Trophoblast cell (in vitro differentiated cells and primary cell): ENCODE measurements around the gene ZNF32.

Source experiments
- DNase-seq, 2 donors: peaks; one replicate each; pipeline ENCODE4 v3.0.0-alpha.2; 2016
- H2AFZ ChIP-seq: 2 replicates; pipeline ENCODE4 v1.6.1; 2013; ENCODE audit warnings: low read length, moderate library complexity, mild to moderate bottlenecking; ENCODE audit not compliant: insufficient read depth, poor library complexity
- H2AK5ac ChIP-seq: 2 replicates; pipeline ENCODE4 v1.6.1; 2013; ENCODE audit warnings: mild to moderate bottlenecking, low read length
- H2BK120ac ChIP-seq: 2 replicates; pipeline ENCODE4 v1.6.1; 2013; ENCODE audit warnings: low read length, mild to moderate bottlenecking, moderate library complexity; ENCODE audit not compliant: insufficient read depth, poor library complexity
- H2BK12ac ChIP-seq: 2 replicates; pipeline ENCODE4 v1.6.1; 2013; ENCODE audit warnings: mild to moderate bottlenecking, low read length, moderate library complexity
- H2BK5ac ChIP-seq: 2 replicates; pipeline ENCODE4 v1.6.1; 2013; ENCODE audit warnings: low read length, low read depth, moderate library complexity, mild to moderate bottlenecking; ENCODE audit not compliant: poor library complexity
- H3K14ac ChIP-seq: 2 replicates; pipeline ENCODE4 v1.6.1; 2013; ENCODE audit warnings: mild to moderate bottlenecking, low read length
- H3K18ac ChIP-seq: 2 replicates; pipeline ENCODE4 v1.6.1; 2013; ENCODE audit warnings: mild to moderate bottlenecking, low read length
- H3K23ac ChIP-seq: 2 replicates; pipeline ENCODE4 v1.6.1; 2013; ENCODE audit warnings: low read length
- H3K27ac ChIP-seq: 2 replicates; pipeline ENCODE4 v1.5.1; 2013; ENCODE audit warnings: low read depth, mild to moderate bottlenecking, inconsistent platforms, low read length, moderate library complexity
- H3K27me3 ChIP-seq: 2 replicates; pipeline ENCODE4 v1.6.1; 2013; ENCODE audit warnings: inconsistent platforms, mild to moderate bottlenecking, low read length, moderate library complexity; ENCODE audit not compliant: insufficient read depth
- H3K36me3 ChIP-seq, 2 experiments: 1 replicate in 1 of 2; 2 replicates in 1 of 2; pipeline ENCODE4 v1.6.1; 2013; ENCODE audit warnings: low read length in 2 of 2, mild to moderate bottlenecking in 2 of 2, moderate library complexity in 1 of 2; ENCODE audit not compliant: insufficient read depth in 2 of 2, control insufficient read depth in 1 of 2
- H3K4ac ChIP-seq: 2 replicates; pipeline ENCODE4 v1.6.1; 2013; ENCODE audit warnings: low read depth, mild to moderate bottlenecking, low read length, moderate library complexity
- H3K4me1 ChIP-seq, 2 experiments: 1 replicate in 1 of 2; 2 replicates in 1 of 2; pipeline ENCODE4 v1.6.1; 2013; ENCODE audit warnings: low read length in 2 of 2, mild to moderate bottlenecking in 2 of 2, moderate library complexity in 1 of 2; ENCODE audit not compliant: insufficient read depth in 2 of 2, control insufficient read depth in 1 of 2
- H3K4me2 ChIP-seq: 2 replicates; pipeline ENCODE4 v1.6.1; 2013; ENCODE audit warnings: inconsistent platforms, mild to moderate bottlenecking, low read length, moderate library complexity
- H3K4me3 ChIP-seq: 2 replicates; pipeline ENCODE4 v1.5.1; 2013; ENCODE audit warnings: mild to moderate bottlenecking, low read depth, low read length, inconsistent platforms
- H3K79me1 ChIP-seq: one replicate; pipeline ENCODE4 v1.6.1; 2013; ENCODE audit warnings: low read length
- H3K79me2 ChIP-seq: 2 replicates; pipeline ENCODE4 v1.6.1; 2013; ENCODE audit warnings: low read length, mild to moderate bottlenecking; ENCODE audit not compliant: control insufficient read depth, insufficient read depth, poor library complexity
- H3K9ac ChIP-seq: 2 replicates; pipeline ENCODE4 v1.6.1; 2013; ENCODE audit warnings: mild to moderate bottlenecking, low read length
- H3K9me3 ChIP-seq: 2 replicates; pipeline ENCODE4 v1.6.1; 2013; ENCODE audit warnings: low read depth, mild to moderate bottlenecking, control low read depth, inconsistent platforms, low read length; ENCODE audit not compliant: insufficient read depth
- H4K12ac ChIP-seq: 2 replicates; pipeline ENCODE4 v1.6.1; 2013; ENCODE audit warnings: low read depth, mild to moderate bottlenecking, low read length, moderate library complexity
- H4K8ac ChIP-seq: 2 replicates; pipeline ENCODE4 v1.6.1; 2013; ENCODE audit warnings: low read depth, mild to moderate bottlenecking, low read length, moderate library complexity
- H4K91ac ChIP-seq: one replicate; pipeline ENCODE4 v1.6.1; 2013; ENCODE audit warnings: low read depth, mild to moderate bottlenecking, low read length, moderate library complexity
- whole genome bisulfite sequencing: extraction: QIAGEN DNeasy Blood & Tissue Kit; methylation state at CpG from one replicate; pipeline ENCODE4 v1.1.7; 2013; ENCODE audit warnings: missing lambda C conversion rate; ENCODE audit not compliant: insufficient read length, insufficient coverage; ENCODE audit errors: extremely low coverage; 5-methylcytosine and 5-hydroxymethylcytosine counted together

Gene ZNF32

DNA sequence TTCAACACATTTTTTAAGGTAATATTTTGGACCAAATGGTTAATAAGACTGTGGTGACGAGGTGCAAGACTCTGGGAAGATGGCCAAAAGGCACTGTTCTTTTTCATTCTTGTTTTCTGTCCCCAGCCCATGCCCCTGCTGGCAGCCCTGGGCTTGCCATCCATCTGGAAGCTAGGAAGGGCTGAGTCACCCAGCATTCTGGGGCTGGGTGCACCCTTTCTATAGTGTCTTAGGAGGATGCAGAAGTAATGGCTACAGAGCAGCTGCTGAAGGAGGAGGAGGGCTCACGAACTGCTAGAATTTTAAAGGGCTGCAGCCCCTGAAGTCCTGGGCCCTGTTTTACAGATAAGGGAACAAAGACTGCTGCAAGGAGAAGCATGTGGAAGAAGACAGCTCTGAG is 42.8 kb upstream of the ZNF32 start:
- H3K4ac ChIP-seq = no peak overlapping the region
- no peak overlapping the region for H3K23ac ChIP-seq
- H3K79me2 ChIP-seq = peaks cover 3% of the 10 kb centered on the region
- no peak overlapping the region for H4K91ac ChIP-seq
- no peak overlapping the region for H2AK5ac ChIP-seq
- H3K27ac ChIP-seq = no peak overlapping the region
- H4K12ac ChIP-seq = no peak overlapping the region
- no peak overlapping the region for H3K4me2 ChIP-seq
- no peak overlapping the region for H2BK120ac ChIP-seq
- H3K4me3 ChIP-seq = no peak overlapping the region
- H4K8ac ChIP-seq = no peak overlapping the region
- no peak overlapping the region for H3K14ac ChIP-seq
- H3K4me1 ChIP-seq = peaks cover 3 to 10% of the 10 kb centered on the region in 2 experiments
- no peak overlapping the region for H3K18ac ChIP-seq
- no peak overlapping the region for H2BK12ac ChIP-seq
- no peak overlapping the region for H3K9ac ChIP-seq
- peaks cover 9% of the 10 kb centered on the region for H3K79me1 ChIP-seq
- no peak for DNase-seq
- H3K9me3 ChIP-seq = no peaks in the 10 kb centered on the region
- no peak overlapping the region for H2BK5ac ChIP-seq
- H3K27me3 ChIP-seq = no peaks in the 10 kb centered on the region
- no peaks in the 10 kb centered on the region for H3K36me3 ChIP-seq
- no CpG with 5 or more reads among the region's 2 CpGs for WGBS
- no peak overlapping the region for H2AFZ ChIP-seq

DNA sequence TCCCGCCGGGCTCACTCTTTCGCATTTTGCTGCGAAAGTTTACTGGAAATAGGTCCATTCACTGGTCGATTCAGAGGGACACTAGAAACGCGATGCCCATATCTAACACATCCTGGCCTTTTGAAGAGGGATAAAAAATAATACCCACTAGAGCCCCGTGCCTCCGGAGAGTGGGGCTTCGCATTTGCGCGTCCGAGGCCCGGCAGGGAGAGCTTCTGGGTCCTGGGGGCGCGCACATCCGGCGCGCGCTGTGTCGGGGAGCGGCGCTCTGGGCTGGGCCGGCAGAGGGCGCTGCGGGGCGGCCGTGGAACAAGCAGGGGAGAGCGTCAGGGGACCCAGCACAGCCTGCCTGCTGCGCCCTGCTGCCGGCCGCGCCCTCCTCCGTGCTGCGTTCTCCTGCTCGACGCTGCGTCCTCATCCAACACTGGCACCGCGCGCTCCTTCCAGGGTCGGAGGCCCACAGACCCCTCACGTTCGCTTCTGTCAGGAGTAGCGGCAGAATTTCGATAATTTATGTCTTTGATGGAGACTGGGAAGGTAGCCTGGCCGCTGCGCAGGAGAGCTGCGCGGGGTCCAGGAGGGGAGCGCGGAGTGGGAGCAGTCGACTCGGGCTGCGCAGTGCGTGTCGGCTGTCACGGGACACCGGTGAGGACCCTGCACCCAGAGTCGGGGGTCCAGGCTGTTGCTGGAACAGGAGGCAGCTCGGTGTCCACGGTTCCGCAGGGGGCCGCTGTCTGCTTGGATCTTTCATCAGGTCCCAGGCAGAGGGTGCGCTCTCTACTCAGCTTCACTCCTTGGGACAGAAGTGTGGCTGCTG is 41.5 kb upstream of the ZNF32 start:
- peaks cover 3% of the 10 kb centered on the region for H3K79me2 ChIP-seq
- peak overlapping the region; percentile 62 for H4K91ac ChIP-seq
- peak overlapping the region; percentile 67 for H3K4me3 ChIP-seq
- peak overlapping the region; percentile 55 for H3K14ac ChIP-seq
- peak overlapping the region; percentile 37 for H2BK12ac ChIP-seq
- peak overlapping the region; percentile 33 for H4K12ac ChIP-seq
- no CpG with 5 or more reads among the region's 65 CpGs for WGBS
- no peaks in the 10 kb centered on the region for H3K9me3 ChIP-seq
- H2AK5ac ChIP-seq = no peak overlapping the region
- no peaks in the 10 kb centered on the region for H3K36me3 ChIP-seq
- H3K4ac ChIP-seq = peak overlapping the region; percentile 2
- H4K8ac ChIP-seq = peak overlapping the region; percentile 75
- peak overlapping the region; percentile 35 for H3K18ac ChIP-seq
- peaks cover 3 to 10% of the 10 kb centered on the region in 2 experiments for H3K4me1 ChIP-seq
- DNase-seq = peak; percentile 54 to 76
- no peak overlapping the region for H3K27ac ChIP-seq
- no peak overlapping the region for H3K23ac ChIP-seq
- peak overlapping the region; percentile 57 for H2BK120ac ChIP-seq
- H3K9ac ChIP-seq = peak overlapping the region; percentile 67
- H3K79me1 ChIP-seq = peaks cover 9% of the 10 kb centered on the region
- peak overlapping the region; percentile 87 for H2AFZ ChIP-seq
- H3K27me3 ChIP-seq = no peaks in the 10 kb centered on the region
- no peak overlapping the region for H2BK5ac ChIP-seq
- H3K4me2 ChIP-seq = peak overlapping the region; percentile 96

GRCh38 chr10:43689618-43689954 is 40.9 kb upstream of the ZNF32 start:
- H3K27ac ChIP-seq = no peak overlapping the region
- peaks cover 3 to 10% of the 10 kb centered on the region in 2 experiments for H3K4me1 ChIP-seq
- peak overlapping the region; percentile 96 for H3K4me2 ChIP-seq
- peak overlapping the region; percentile 33 for H4K12ac ChIP-seq
- no peaks in the 10 kb centered on the region for H3K36me3 ChIP-seq
- peak overlapping the region; percentile 45 for H4K91ac ChIP-seq
- H3K27me3 ChIP-seq = no peaks in the 10 kb centered on the region
- H2AK5ac ChIP-seq = no peak overlapping the region
- H3K9ac ChIP-seq = peak overlapping the region; percentile 67
- peak in 1 of 2 donors; percentile 52 for DNase-seq
- no peak overlapping the region for H3K4ac ChIP-seq
- no peak overlapping the region for H3K23ac ChIP-seq
- peaks cover 3% of the 10 kb centered on the region for H3K79me2 ChIP-seq
- peak overlapping the region; percentile 43 for H3K14ac ChIP-seq
- H2AFZ ChIP-seq = peak overlapping the region; percentile 87
- peak overlapping the region; percentile 63 for H3K4me3 ChIP-seq
- WGBS = no CpG with 5 or more reads among the region's 25 CpGs
- no peaks in the 10 kb centered on the region for H3K9me3 ChIP-seq
- peak overlapping the region; percentile 28 for H3K18ac ChIP-seq
- no peak overlapping the region for H2BK5ac ChIP-seq
- H4K8ac ChIP-seq = peak overlapping the region; percentile 75
- peak overlapping the region; percentile 37 for H2BK12ac ChIP-seq
- H2BK120ac ChIP-seq = peak overlapping the region; percentile 19
- H3K79me1 ChIP-seq = peaks cover 9% of the 10 kb centered on the region

DNA sequence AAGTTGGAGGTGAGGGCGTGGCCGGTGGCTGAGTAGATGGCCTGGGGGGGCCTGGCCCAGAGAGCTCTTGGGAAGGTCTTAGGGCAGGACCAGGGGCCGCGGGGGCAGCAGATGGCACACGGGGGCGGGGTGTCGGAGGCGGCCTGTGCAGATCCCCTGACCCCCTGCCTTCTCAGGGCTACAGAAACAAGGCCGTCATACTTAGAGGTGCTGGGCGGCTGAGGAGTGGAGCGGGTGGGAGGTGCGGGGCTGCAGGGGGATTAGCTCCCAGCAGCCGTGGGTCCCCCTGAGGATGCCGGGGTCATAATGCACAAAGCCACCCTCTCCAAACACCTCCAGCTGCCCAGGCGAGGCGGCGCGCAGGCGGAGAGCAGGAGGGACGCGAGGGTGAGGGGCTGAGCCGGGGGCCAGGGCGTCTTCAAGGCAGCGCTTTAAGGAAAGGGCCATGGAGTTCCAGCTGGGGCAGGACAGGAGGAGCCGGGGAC is 40.4 kb upstream of the ZNF32 start:
- Histone ChIP-seq H2BK120ac (no peak overlapping the region), H3K4me1 (peaks cover 3 to 10% of the 10 kb centered on the region in 2 experiments), H4K8ac (peak overlapping the region; percentile 75), H2AFZ (peak overlapping the region; percentile 87), H3K18ac (no peak overlapping the region), H3K79me1 (peaks cover 9% of the 10 kb centered on the region), H3K14ac (no peak overlapping the region), H4K91ac (no peak overlapping the region), H3K9me3 (no peaks in the 10 kb centered on the region), H3K36me3 (no peaks in the 10 kb centered on the region), H2BK5ac (no peak overlapping the region), H3K27ac (no peak overlapping the region), H3K27me3 (no peaks in the 10 kb centered on the region), H3K9ac (no peak overlapping the region), H4K12ac (no peak overlapping the region), H3K4me3 (no peak overlapping the region), H3K4me2 (no peak overlapping the region), H3K79me2 (peaks cover 3% of the 10 kb centered on the region), H3K23ac (no peak overlapping the region), H2AK5ac (no peak overlapping the region), H3K4ac (no peak overlapping the region), H2BK12ac (no peak overlapping the region)
- no CpG with 5 or more reads among the region's 25 CpGs for WGBS
- no peak for DNase-seq
